KG1 (cell line): ENCODE measurements around the gene ACYP2.

Experiments used
- DNase-seq: peaks from one replicate; lab custom pipeline; 2025; lab: John Stamatoyannopoulos, UW

ACYP2 gene

GRCh38 chr2:54161660-54162424, 46.4 kb downstream of the ACYP2 start:
- no peak for DNase-seq

- no peak for DNase-seq
Observed at GRCh38 chr2:54164106-54164505, 48.7 kb downstream of the ACYP2 start.

GRCh38 chr2:54166121-54166773, 50.8 kb downstream of the ACYP2 start:
- DNase-seq = no peak

GRCh38 chr2:54176577-54176976, 61.2 kb downstream of the ACYP2 start:
- no peak for DNase-seq

- no peak for DNase-seq
Observed at GRCh38 chr2:54183281-54183680, 67.9 kb downstream of the ACYP2 start.

- DNase-seq = no peak
Observed at GRCh38 chr2:54183972-54184371, 68.6 kb downstream of the ACYP2 start.

- DNase-seq = no peak
Observed at GRCh38 chr2:54185105-54185504, 69.7 kb downstream of the ACYP2 start.

- no peak for DNase-seq
Observed at GRCh38 chr2:54187331-54187730, 71.9 kb downstream of the ACYP2 start.

GRCh38 chr2:54189539-54189938, 74.1 kb downstream of the ACYP2 start:
- no peak for DNase-seq

GRCh38 chr2:54191361-54192135, 76.1 kb downstream of the ACYP2 start:
- DNase-seq = no peak

GRCh38 chr2:54194761-54195750, 79.6 kb downstream of the ACYP2 start:
- DNase-seq = no peak

- DNase-seq = no peak
Observed at GRCh38 chr2:54196646-54197045, 81.2 kb downstream of the ACYP2 start.

GRCh38 chr2:54204476-54204875, 89.1 kb downstream of the ACYP2 start:
- no peak for DNase-seq

- peak; percentile 16 for DNase-seq
Observed at GRCh38 chr2:54206596-54206995, 91.2 kb downstream of the ACYP2 start.

GRCh38 chr2:54207666-54208195, 92.3 kb downstream of the ACYP2 start:
- no peak for DNase-seq

- no peak for DNase-seq
Observed at GRCh38 chr2:54208364-54209240, 93.2 kb downstream of the ACYP2 start.

GRCh38 chr2:54209379-54209778, 94.0 kb downstream of the ACYP2 start:
- no peak for DNase-seq

GRCh38 chr2:54212456-54212855, 97.0 kb downstream of the ACYP2 start:
- DNase-seq = no peak

GRCh38 chr2:54213082-54213481, 97.7 kb downstream of the ACYP2 start:
- DNase-seq = no peak

- no peak for DNase-seq
Observed at GRCh38 chr2:54224997-54225396, 109.6 kb downstream of the ACYP2 start.
